ENCODE data around the gene C20orf204. TPM values are rescaled to one million over a fixed set of nuclear protein-coding genes. Genes with fewer than 3 reads are reported as not detected.

Gene C20orf204
- total RNA-seq, 4 donors from 2014 or later: 0.40 to 1.6 (median 0.58) TPM; not detected in 1

DNA sequence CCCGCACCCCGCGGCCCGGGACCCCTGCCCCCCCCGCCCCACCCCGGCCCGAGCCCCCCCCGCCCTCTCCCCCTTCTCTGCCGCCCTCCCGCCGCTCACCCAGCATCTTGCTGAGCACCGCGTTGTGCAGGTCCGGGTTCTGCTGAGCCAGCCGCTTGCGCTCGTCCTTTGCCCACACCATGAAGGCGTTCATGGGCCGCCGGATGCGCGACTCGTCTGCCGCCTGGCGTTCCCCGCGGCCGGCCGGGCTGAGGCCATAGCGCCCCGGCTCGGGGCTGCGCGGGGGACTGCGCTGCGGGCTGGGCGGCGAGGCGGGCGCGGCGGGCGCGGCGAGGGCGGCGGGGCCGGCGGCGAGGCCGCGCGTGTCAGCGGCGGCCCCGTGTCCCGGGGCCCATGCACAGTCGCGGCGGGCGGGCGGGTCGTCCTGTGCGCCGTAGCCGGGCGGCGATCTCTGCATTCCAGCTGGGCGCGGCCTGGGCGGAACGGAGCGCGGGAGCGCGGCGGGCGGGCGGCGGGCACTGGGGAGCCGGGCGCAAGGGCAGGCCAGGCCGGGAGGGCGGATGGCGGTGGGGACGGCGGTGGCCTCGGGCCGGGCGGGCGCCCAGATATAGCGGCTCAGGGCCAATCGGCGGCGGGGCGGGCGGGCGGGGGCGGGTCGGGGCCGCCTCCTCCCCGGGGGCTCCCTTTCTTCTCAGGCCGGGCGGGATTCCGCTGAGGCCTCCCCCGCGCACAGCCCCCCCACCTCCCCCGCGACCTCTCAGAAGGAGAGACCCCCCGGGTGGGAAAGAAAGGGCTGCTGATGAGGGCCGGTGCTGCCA lies 13.3 kb downstream of the C20orf204 start, which contains the start of gene SOX18:
SOX18 (minus strand) TSS at position 580 of the 818 bp plus-strand sequence; CDS start at position 457, 123 bp downstream.
- TF ChIP-seq POLR2A (IDR thresholded peaks at IDR 0.05) (peak; percentile 17), POLR2AphosphoS5 (IDR thresholded peaks at IDR 0.05) (no peak), EP300 (IDR thresholded peaks at IDR 0.05) (no peak)
- TF ChIP-seq, protein P1, sequence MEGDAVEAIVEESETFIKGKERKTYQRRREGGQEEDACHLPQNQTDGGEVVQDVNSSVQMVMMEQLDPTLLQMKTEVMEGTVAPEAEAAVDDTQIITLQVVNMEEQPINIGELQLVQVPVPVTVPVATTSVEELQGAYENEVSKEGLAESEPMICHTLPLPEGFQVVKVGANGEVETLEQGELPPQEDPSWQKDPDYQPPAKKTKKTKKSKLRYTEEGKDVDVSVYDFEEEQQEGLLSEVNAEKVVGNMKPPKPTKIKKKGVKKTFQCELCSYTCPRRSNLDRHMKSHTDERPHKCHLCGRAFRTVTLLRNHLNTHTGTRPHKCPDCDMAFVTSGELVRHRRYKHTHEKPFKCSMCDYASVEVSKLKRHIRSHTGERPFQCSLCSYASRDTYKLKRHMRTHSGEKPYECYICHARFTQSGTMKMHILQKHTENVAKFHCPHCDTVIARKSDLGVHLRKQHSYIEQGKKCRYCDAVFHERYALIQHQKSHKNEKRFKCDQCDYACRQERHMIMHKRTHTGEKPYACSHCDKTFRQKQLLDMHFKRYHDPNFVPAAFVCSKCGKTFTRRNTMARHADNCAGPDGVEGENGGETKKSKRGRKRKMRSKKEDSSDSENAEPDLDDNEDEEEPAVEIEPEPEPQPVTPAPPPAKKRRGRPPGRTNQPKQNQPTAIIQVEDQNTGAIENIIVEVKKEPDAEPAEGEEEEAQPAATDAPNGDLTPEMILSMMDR (IDR thresholded peaks at IDR 0.05): no peak
- no CpG with 5 or more reads among the region's 111 CpGs for WGBS, 2 donors (ENCODE audit: low coverage in 1 of 2)
- Histone ChIP-seq H3K27me3 (peaks cover 100% of the 10 kb centered on the region), H3K9me3 (no peaks in the 10 kb centered on the region), H3K4me3 (peak within 1 kb of the TSS in 1 of 2 donors; percentile 48), H3K27ac (peak within 1 kb of the TSS in 3 of 4 donors; percentile 68 to 76 (median 75)), H3K4me1 (peaks cover 0 to 25% (median 5%) of the 10 kb centered on the region in 3 donors), H3K36me3 (no peaks in the 10 kb centered on the region)
- ATAC-seq: peak; percentile 27

DNA sequence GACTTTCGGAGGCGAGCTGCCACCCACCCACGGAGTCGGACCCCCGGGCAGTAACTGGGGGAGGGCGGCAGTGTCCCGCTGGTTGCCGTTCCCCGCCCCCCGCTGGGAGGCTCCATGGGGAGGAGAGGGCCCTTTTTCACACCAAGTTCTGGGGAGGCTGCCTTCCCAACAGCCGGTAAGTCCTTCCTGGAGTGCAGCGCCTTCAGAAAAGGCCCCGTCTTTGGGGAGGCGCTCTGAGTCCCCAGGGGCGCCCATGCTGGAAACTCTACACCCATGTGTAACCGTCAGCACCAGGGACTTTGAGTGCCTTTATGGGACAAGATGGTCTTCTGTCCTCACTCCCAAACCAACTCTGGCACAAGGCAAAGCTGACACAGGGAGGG lies 13.9 kb downstream of the C20orf204 start:
- Histone ChIP-seq H3K27ac (peak overlapping the region in 3 of 4 donors; percentile 68 to 76 (median 75)), H3K27me3 (peaks cover 98% of the 10 kb centered on the region)
- no peak for ATAC-seq

DNA sequence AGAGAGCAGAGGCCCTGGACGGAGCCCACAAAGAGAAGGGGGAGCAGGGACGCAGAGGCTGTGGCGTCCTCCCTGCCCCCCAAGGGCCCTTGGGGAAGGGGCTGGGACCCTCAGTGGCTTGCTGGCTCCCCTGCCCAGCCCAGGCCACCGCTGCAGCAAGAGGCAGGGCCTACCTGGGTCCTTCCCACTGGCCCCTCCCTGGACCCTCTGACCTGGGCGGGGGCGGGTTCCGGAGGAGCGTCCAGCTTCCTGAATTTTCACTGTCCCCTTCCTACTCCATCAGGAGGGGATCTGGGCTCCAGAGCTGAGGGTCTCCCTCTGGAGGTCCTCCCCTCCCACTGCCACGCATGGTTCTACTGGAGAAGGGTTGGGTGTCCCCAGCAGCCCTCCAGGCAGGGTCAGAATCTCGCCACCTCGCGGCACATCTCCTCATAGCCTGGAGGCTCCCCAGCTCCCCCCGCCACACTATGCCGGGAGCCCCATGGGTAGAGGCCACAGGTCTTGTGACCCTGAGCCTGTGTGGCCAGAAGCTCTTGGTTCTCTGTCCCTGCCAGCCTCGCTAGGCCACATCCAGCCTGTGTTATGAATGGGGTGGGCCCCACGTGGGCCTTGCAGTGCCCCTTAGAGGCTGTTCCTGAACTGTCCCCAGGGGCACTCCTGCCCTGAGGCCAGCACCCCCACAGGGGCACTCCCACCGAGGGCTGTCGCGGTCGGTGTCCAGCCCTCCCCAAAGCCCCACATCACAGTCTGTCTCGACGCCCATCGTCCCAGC lies 14.5 kb downstream of the C20orf204 start:
- ATAC-seq: no peak
- 100% methylated on average over 1 of the region's 23 CpGs; no CpG with 5 or more reads in 1 of the 2 donors for WGBS, 2 donors (ENCODE audit: low coverage in 1 of 2)
- Histone ChIP-seq H3K9me3 (no peaks in the 10 kb centered on the region), H3K27ac (peak overlapping the region in 3 of 4 donors; percentile 68 to 76 (median 75)), H3K27me3 (peaks cover 98% of the 10 kb centered on the region), H3K4me1 (peaks cover 0 to 25% (median 5%) of the 10 kb centered on the region in 3 donors), H3K36me3 (no peaks in the 10 kb centered on the region), H3K4me3 (peak overlapping the region in 1 of 2 donors; percentile 48)
- TF ChIP-seq, protein P1 (IDR thresholded peaks at IDR 0.05): no peak
- no peak for TF ChIP-seq EP300 (IDR thresholded peaks at IDR 0.05)
- no peak for TF ChIP-seq POLR2AphosphoS5 (IDR thresholded peaks at IDR 0.05)
- no peak for TF ChIP-seq POLR2A (IDR thresholded peaks at IDR 0.05)

More for the DNA sequence above, 13.9 kb downstream of the C20orf204 start:
- WGBS, 2 donors (ENCODE audit: low coverage in 1 of 2): no CpG with 5 or more reads among the region's 16 CpGs
- no peaks in the 10 kb centered on the region for H3K36me3 ChIP-seq
- no peak for TF ChIP-seq POLR2A (IDR thresholded peaks at IDR 0.05)
- TF ChIP-seq, protein P1 (IDR thresholded peaks at IDR 0.05): no peak
- TF ChIP-seq POLR2AphosphoS5 (IDR thresholded peaks at IDR 0.05): no peak
- TF ChIP-seq EP300 (IDR thresholded peaks at IDR 0.05): no peak
- H3K9me3 ChIP-seq: no peaks in the 10 kb centered on the region
- peak overlapping the region in 1 of 2 donors; percentile 48 for H3K4me3 ChIP-seq
- H3K4me1 ChIP-seq: peaks cover 0 to 25% (median 5%) of the 10 kb centered on the region in 3 donors

DNA sequence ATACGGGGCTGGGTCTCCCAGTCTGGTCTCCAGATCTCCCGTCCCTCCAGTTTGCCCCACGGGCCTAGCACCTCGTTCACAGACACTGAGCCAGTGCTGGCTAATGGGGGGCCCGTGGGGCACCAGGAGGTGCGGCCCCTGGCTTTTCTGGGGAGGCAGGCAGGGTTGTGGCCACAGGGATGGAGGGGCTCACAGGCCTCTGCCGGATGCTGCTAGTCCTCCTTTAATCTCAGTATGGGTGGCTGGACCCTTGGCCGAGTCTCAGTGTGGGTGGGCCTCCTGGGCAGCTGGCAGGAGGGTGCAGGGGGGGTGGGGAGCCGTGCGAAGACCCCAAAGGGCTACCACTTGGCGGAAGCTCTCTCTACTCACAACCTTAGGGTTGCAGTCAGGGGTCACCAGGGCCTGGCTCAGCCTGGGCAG lies 15.1 kb downstream of the C20orf204 start:
- no peak for ATAC-seq
- H3K9me3 ChIP-seq: no peaks in the 10 kb centered on the region
- peaks cover 0 to 25% (median 5%) of the 10 kb centered on the region in 3 donors for H3K4me1 ChIP-seq
- H3K4me3 ChIP-seq: peak overlapping the region in 1 of 2 donors; percentile 48
- peaks cover 98% of the 10 kb centered on the region for H3K27me3 ChIP-seq
- peak overlapping the region in 3 of 4 donors; percentile 68 to 76 (median 75) for H3K27ac ChIP-seq
- no CpG with 5 or more reads among the region's 11 CpGs for WGBS, 2 donors (ENCODE audit: low coverage in 1 of 2)
- no peaks in the 10 kb centered on the region for H3K36me3 ChIP-seq
- no peak for TF ChIP-seq POLR2A (IDR thresholded peaks at IDR 0.05)
- TF ChIP-seq EP300 (IDR thresholded peaks at IDR 0.05): no peak
- TF ChIP-seq, protein P1 (IDR thresholded peaks at IDR 0.05): no peak
- TF ChIP-seq POLR2AphosphoS5 (IDR thresholded peaks at IDR 0.05): no peak
